Loucy (cell line): Measurements from ENCODE around the gene GDNF.

Source experiments
- EZH2phosphoT487 ChIP-seq: fragments of 200-600 bp; IDR thresholded peaks from 2 replicates; pipeline ENCODE4 v1.6.1; 2018; ENCODE audit warnings: antibody characterized with exemption, mild to moderate bottlenecking, moderate library complexity, borderline replicate concordance
- TF ChIP-seq, protein P1 (sequence below): fragments of 200-600 bp; sonication (generic); conservative IDR thresholded peaks from 2 replicates; pipeline ENCODE4 v1.5.1; 2014; ENCODE audit warnings: mild to moderate bottlenecking, antibody characterized with exemption, low read length

DNA sequence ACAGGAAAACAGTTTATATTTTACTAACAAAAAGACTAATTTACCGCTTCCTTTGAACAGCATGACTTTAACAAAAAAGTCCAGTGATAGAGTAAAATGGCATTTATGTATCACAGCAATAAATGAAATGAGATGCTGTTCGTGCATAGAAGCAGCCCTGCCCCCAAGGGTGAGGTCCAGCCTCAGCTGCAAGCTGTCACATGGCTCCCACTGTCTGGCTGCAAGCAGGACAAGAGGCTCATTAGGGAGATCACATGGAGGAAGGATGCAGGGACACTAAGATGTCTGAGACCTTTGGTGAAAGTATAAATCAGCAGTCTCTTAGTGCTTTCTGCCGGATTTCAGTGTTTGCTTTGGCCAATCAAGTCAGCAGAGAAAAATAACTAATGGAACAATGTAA, 23.0 kb downstream of the GDNF start:
- TF ChIP-seq, protein P1, sequence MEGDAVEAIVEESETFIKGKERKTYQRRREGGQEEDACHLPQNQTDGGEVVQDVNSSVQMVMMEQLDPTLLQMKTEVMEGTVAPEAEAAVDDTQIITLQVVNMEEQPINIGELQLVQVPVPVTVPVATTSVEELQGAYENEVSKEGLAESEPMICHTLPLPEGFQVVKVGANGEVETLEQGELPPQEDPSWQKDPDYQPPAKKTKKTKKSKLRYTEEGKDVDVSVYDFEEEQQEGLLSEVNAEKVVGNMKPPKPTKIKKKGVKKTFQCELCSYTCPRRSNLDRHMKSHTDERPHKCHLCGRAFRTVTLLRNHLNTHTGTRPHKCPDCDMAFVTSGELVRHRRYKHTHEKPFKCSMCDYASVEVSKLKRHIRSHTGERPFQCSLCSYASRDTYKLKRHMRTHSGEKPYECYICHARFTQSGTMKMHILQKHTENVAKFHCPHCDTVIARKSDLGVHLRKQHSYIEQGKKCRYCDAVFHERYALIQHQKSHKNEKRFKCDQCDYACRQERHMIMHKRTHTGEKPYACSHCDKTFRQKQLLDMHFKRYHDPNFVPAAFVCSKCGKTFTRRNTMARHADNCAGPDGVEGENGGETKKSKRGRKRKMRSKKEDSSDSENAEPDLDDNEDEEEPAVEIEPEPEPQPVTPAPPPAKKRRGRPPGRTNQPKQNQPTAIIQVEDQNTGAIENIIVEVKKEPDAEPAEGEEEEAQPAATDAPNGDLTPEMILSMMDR = no peak
- no peak for TF ChIP-seq EZH2phosphoT487
